Endothelial cell (in vitro differentiated cells): ENCODE data around the gene DLL1. TPM values are rescaled to one million over a fixed set of nuclear protein-coding genes. Genes with fewer than 3 reads are reported as not detected.

Experiments used
- DNase-seq: peaks from one replicate; pipeline ENCODE4 v3.0.0; 2021; ENCODE audit warnings: low spot score
- H3K27ac Mint-ChIP-seq: one replicate; pipeline ENCODE4 v1.8.0; 2021; ENCODE audit warnings: mixed read lengths, inconsistent platforms; ENCODE audit not compliant: unreplicated experiment
- H3K27me3 Mint-ChIP-seq: one replicate; pipeline ENCODE4 v1.8.0; 2021; ENCODE audit warnings: mild to moderate bottlenecking, moderate library complexity, mixed read lengths, inconsistent platforms; ENCODE audit not compliant: unreplicated experiment
- H3K36me3 Mint-ChIP-seq: one replicate; pipeline ENCODE4 v1.8.0; 2021; ENCODE audit warnings: mild to moderate bottlenecking, low read depth, mixed read lengths, inconsistent platforms; ENCODE audit not compliant: unreplicated experiment
- H3K4me1 Mint-ChIP-seq: one replicate; pipeline ENCODE4 v1.8.0; 2021; ENCODE audit warnings: mild to moderate bottlenecking, mixed read lengths, inconsistent platforms; ENCODE audit not compliant: unreplicated experiment
- H3K4me3 Mint-ChIP-seq: one replicate; pipeline ENCODE4 v1.8.0; 2021; ENCODE audit warnings: mild to moderate bottlenecking, mixed read lengths, inconsistent platforms; ENCODE audit not compliant: unreplicated experiment
- H3K9me3 Mint-ChIP-seq: one replicate; pipeline ENCODE4 v1.8.0; 2021; ENCODE audit warnings: mixed read lengths, inconsistent platforms; ENCODE audit not compliant: unreplicated experiment
- CTCF ChIP-seq: fragments of 200-600 bp; sonication (generic); IDR thresholded peaks from one replicate; pipeline ENCODE4 v1.5.0; 2021; ENCODE audit warnings: antibody characterized with exemption; ENCODE audit not compliant: unreplicated experiment
- total RNA-seq: library from RNA; stranded (reverse); fragmentation: NEBNext Ultra II Directional; extraction: Animal tissue kit (Norgen Biotek cat#: 25700); gene quantifications from one replicate; pipeline ENCODE4 v1.2.1, GENCODE V29; 2021; ENCODE audit not compliant: unreplicated experiment

The DLL1 gene
- total RNA-seq, 1 donor from 2014 or later = 59.5 TPM

- no peak for TF ChIP-seq CTCF
- Mint-ChIP-seq H3K4me1 (peaks cover 25% of the 10 kb centered on the region), H3K9me3 (no peaks in the 10 kb centered on the region), H3K27me3 (peaks cover 12% of the 10 kb centered on the region), H3K36me3 (no peaks in the 10 kb centered on the region), H3K4me3 (no peak overlapping the region), H3K27ac (no peak overlapping the region)
- no peak for DNase-seq
Observed at GRCh38 chr6:170272341-170273065, 18.4 kb downstream of the DLL1 start.

GRCh38 chr6:170271771-170272314 lies 19.0 kb downstream of the DLL1 start:
- H3K27ac Mint-ChIP-seq = no peak overlapping the region
- H3K27me3 Mint-ChIP-seq = peaks cover 12% of the 10 kb centered on the region
- H3K9me3 Mint-ChIP-seq = no peaks in the 10 kb centered on the region
- no peak overlapping the region for H3K4me3 Mint-ChIP-seq
- H3K4me1 Mint-ChIP-seq = peaks cover 22% of the 10 kb centered on the region
- no peak for DNase-seq
- H3K36me3 Mint-ChIP-seq = no peaks in the 10 kb centered on the region
- no peak for TF ChIP-seq CTCF

GRCh38 chr6:170270984-170271593 lies 19.8 kb downstream of the DLL1 start:
- H3K4me1 Mint-ChIP-seq = peaks cover 27% of the 10 kb centered on the region
- TF ChIP-seq CTCF = no peak
- no peak overlapping the region for H3K27ac Mint-ChIP-seq

GRCh38 chr6:170269846-170270541 lies 20.9 kb downstream of the DLL1 start:
- Mint-ChIP-seq H3K27me3 (peaks cover 16% of the 10 kb centered on the region), H3K4me1 (peaks cover 29% of the 10 kb centered on the region), H3K9me3 (no peaks in the 10 kb centered on the region), H3K27ac (no peak overlapping the region), H3K4me3 (no peak overlapping the region), H3K36me3 (no peaks in the 10 kb centered on the region)
- TF ChIP-seq CTCF = no peak
- no peak for DNase-seq

More at GRCh38 chr6:170270984-170271593, 19.8 kb downstream of the DLL1 start:
- no peak for DNase-seq
- Mint-ChIP-seq H3K9me3 (no peaks in the 10 kb centered on the region), H3K4me3 (no peak overlapping the region), H3K27me3 (peaks cover 16% of the 10 kb centered on the region), H3K36me3 (no peaks in the 10 kb centered on the region)
